Measurements from ENCODE around the gene ADAMTS2.

ADAMTS2 gene

GRCh38 chr5:179380211-179381035 is 35.2 kb upstream of the ADAMTS2 start:
- no peak overlapping the region for H2AFZ ChIP-seq (ENCODE audit: low read depth, low read length, severe bottlenecking)
- H3K9me3 ChIP-seq (ENCODE audit: insufficient read depth, low read length), result no peaks in the 10 kb centered on the region
- no peaks in the 10 kb centered on the region for H3K27me3 ChIP-seq (ENCODE audit: low read length)
- no peaks in the 10 kb centered on the region for H3K36me3 ChIP-seq (ENCODE audit: low read length)
- no peak overlapping the region for H3K4me3 ChIP-seq (ENCODE audit: insufficient read depth, low read length, poor library complexity, severe bottlenecking)
- H3K27ac ChIP-seq (ENCODE audit: low read depth, low read length), result no peak overlapping the region
- TF ChIP-seq EZH2phosphoT487 (conservative IDR thresholded peaks at IDR 0.05; ENCODE audit: low read length), result no peak
- TF ChIP-seq CTCF (IDR thresholded peaks at IDR 0.05; ENCODE audit: insufficient read depth, low read length, poor library complexity, severe bottlenecking), result no peak
- no peaks in the 10 kb centered on the region for H3F3A ChIP-seq (ENCODE audit: insufficient read depth)
- no peaks in the 10 kb centered on the region for H4K20me1 ChIP-seq (ENCODE audit: low read depth, low read length)
- no peaks in the 10 kb centered on the region for H3K9me2 ChIP-seq (replicated peaks; ENCODE audit: insufficient read depth, low read length)
- H3K4me2 ChIP-seq (ENCODE audit: low read depth, low read length, poor library complexity, severe bottlenecking), result no peak overlapping the region
- no peaks in the 10 kb centered on the region for H3K79me2 ChIP-seq (ENCODE audit: insufficient read depth, low read length)
- H3K9ac ChIP-seq (ENCODE audit: low read length), result no peak overlapping the region

- no peak overlapping the region for H3K27ac ChIP-seq (ENCODE audit: low read depth, low read length)
- H3K9ac ChIP-seq (ENCODE audit: low read length), result no peak overlapping the region
- H3K4me3 ChIP-seq (ENCODE audit: insufficient read depth, low read length, poor library complexity, severe bottlenecking), result no peak overlapping the region
- no peaks in the 10 kb centered on the region for H3K79me2 ChIP-seq (ENCODE audit: insufficient read depth, low read length)
- H2AFZ ChIP-seq (ENCODE audit: low read depth, low read length, severe bottlenecking), result no peak overlapping the region
- H3K9me2 ChIP-seq (replicated peaks; ENCODE audit: insufficient read depth, low read length), result no peaks in the 10 kb centered on the region
- no peaks in the 10 kb centered on the region for H4K20me1 ChIP-seq (ENCODE audit: low read depth, low read length)
- TF ChIP-seq EZH2phosphoT487 (conservative IDR thresholded peaks at IDR 0.05; ENCODE audit: low read length) (no peak), CTCF (IDR thresholded peaks at IDR 0.05; ENCODE audit: insufficient read depth, low read length, poor library complexity, severe bottlenecking) (no peak)
- H3K36me3 ChIP-seq (ENCODE audit: low read length), result no peaks in the 10 kb centered on the region
- no peak overlapping the region for H3K4me2 ChIP-seq (ENCODE audit: low read depth, low read length, poor library complexity, severe bottlenecking)
- H3K27me3 ChIP-seq (ENCODE audit: low read length), result no peaks in the 10 kb centered on the region
- H3F3A ChIP-seq (ENCODE audit: insufficient read depth), result no peaks in the 10 kb centered on the region
- H3K9me3 ChIP-seq (ENCODE audit: insufficient read depth, low read length), result no peaks in the 10 kb centered on the region
These were observed 34.1 kb upstream of the ADAMTS2 start for GRCh38 chr5:179379321-179379890.

GRCh38 chr5:179378441-179379271 is 33.4 kb upstream of the ADAMTS2 start:
- H2AFZ ChIP-seq (ENCODE audit: low read depth, low read length, severe bottlenecking), result no peak overlapping the region
- H3K27ac ChIP-seq (ENCODE audit: low read depth, low read length), result no peak overlapping the region
- H3K36me3 ChIP-seq (ENCODE audit: low read length), result no peaks in the 10 kb centered on the region
- H3K79me2 ChIP-seq (ENCODE audit: insufficient read depth, low read length), result no peaks in the 10 kb centered on the region
- H3K27me3 ChIP-seq (ENCODE audit: low read length), result no peaks in the 10 kb centered on the region
- H3K9me2 ChIP-seq (replicated peaks; ENCODE audit: insufficient read depth, low read length), result no peaks in the 10 kb centered on the region
- H3K9me3 ChIP-seq (ENCODE audit: insufficient read depth, low read length), result no peaks in the 10 kb centered on the region
- H3K4me2 ChIP-seq (ENCODE audit: low read depth, low read length, poor library complexity, severe bottlenecking), result no peak overlapping the region
- H4K20me1 ChIP-seq (ENCODE audit: low read depth, low read length), result no peaks in the 10 kb centered on the region
- H3F3A ChIP-seq (ENCODE audit: insufficient read depth), result no peaks in the 10 kb centered on the region
- TF ChIP-seq CTCF (IDR thresholded peaks at IDR 0.05; ENCODE audit: insufficient read depth, low read length, poor library complexity, severe bottlenecking) (no peak), EZH2phosphoT487 (conservative IDR thresholded peaks at IDR 0.05; ENCODE audit: low read length) (no peak)
- H3K9ac ChIP-seq (ENCODE audit: low read length), result no peak overlapping the region
- no peak overlapping the region for H3K4me3 ChIP-seq (ENCODE audit: insufficient read depth, low read length, poor library complexity, severe bottlenecking)
